H1 (cell line): ENCODE results near the gene SH2B3. TPM values are rescaled to one million over a fixed set of nuclear protein-coding genes. Genes with fewer than 3 reads are reported as not detected.

Experiments used
- CTCF ChIA-PET: fragments of 300-600 bp; sonication (Branson Sonifier 250); formaldehyde crosslinking; loops from one replicate; lab custom pipeline; 2021; ENCODE audit not compliant: partially characterized antibody; lab: Charles Lee
- POLR2A ChIA-PET: fragments of 300-600 bp; sonication (Branson Sonifier 250); formaldehyde crosslinking; loops from one replicate; lab custom pipeline; 2021; ENCODE audit warnings: inconsistent platforms; ENCODE audit not compliant: partially characterized antibody; lab: Charles Lee
- DNase-seq, 2 experiments: peaks; one replicate each; pipeline versions ENCODE4 v3.0.0 to v3.0.0-alpha.2; 2010 to 2022; ENCODE audit warnings: low spot score in 2 of 2, low read depth in 1 of 2, mixed read lengths in 1 of 2
- FAIRE-seq: peaks from 2 replicates; lab custom pipeline; 2011; peaks lifted over from hg19 to GRCh38; lab: Jason Lieb, UNC
- H2AFZ ChIP-seq: 2 replicates; pipeline ENCODE4 v1.8.1; 2012; ENCODE audit warnings: low read length, inconsistent platforms
- H2AK5ac ChIP-seq: 2 replicates; pipeline ENCODE4 v1.6.1; 2013; ENCODE audit warnings: low read depth, low read length
- H2BK120ac ChIP-seq: replicated peaks from 2 replicates; pipeline ENCODE3; 2013; ENCODE audit warnings: low read depth, low read length, inconsistent platforms
- H2BK12ac ChIP-seq: 2 replicates; pipeline ENCODE4 v1.6.1; 2013; ENCODE audit warnings: low read depth, low read length
- H2BK15ac ChIP-seq: 2 replicates; pipeline ENCODE4 v1.6.1; 2013; ENCODE audit warnings: low read length
- H2BK20ac ChIP-seq: 2 replicates; pipeline ENCODE4 v1.6.1; 2013; ENCODE audit warnings: low read length
- H2BK5ac ChIP-seq: 2 replicates; pipeline ENCODE4 v1.6.1; 2013; ENCODE audit warnings: low read depth, low read length
- H3K14ac ChIP-seq: 2 replicates; pipeline ENCODE4 v1.6.1; 2013; ENCODE audit warnings: inconsistent platforms; ENCODE audit not compliant: insufficient read length
- H3K18ac ChIP-seq: 2 replicates; pipeline ENCODE4 v1.6.1; 2013; ENCODE audit warnings: low read length; ENCODE audit errors: extremely low read depth
- H3K23ac ChIP-seq: 2 replicates; pipeline ENCODE4 v1.6.1; 2013; ENCODE audit warnings: inconsistent platforms; ENCODE audit not compliant: insufficient read length
- H3K23me2 ChIP-seq: 2 replicates; pipeline ENCODE4 v1.6.1; 2013; ENCODE audit warnings: low read depth, low read length
- H3K27ac ChIP-seq: 2 replicates; pipeline ENCODE4 v1.6.1; 2011; ENCODE audit warnings: low read depth, low read length, inconsistent platforms
- H3K27me3 ChIP-seq, 4 experiments: replicated peaks in 1 of 4; 1 replicate in 1 of 4; 2 replicates in 3 of 4; pipeline versions ENCODE4 v1.6.1 to v1.8.1; 2011 to 2013; ENCODE audit warnings: low read length in 3 of 4, mild to moderate bottlenecking in 3 of 4, inconsistent platforms in 2 of 4, mixed read lengths in 2 of 4, moderate library complexity in 1 of 4; ENCODE audit not compliant: control insufficient read depth in 3 of 4, insufficient read depth in 3 of 4; ENCODE audit errors: extremely low read depth in 1 of 4
- H3K36me3 ChIP-seq, 4 experiments: 2 replicates each; pipeline versions ENCODE4 v1.6.1 to v1.8.1; 2011 to 2013; ENCODE audit warnings: mild to moderate bottlenecking in 4 of 4, low read length in 3 of 4, moderate library complexity in 2 of 4, control low read depth in 1 of 4, inconsistent platforms in 1 of 4; ENCODE audit not compliant: insufficient read depth in 4 of 4, control insufficient read depth in 2 of 4
- H3K4ac ChIP-seq: replicated peaks from 2 replicates; pipeline ENCODE3; 2013; ENCODE audit warnings: low read length, low read depth, mixed read lengths, inconsistent platforms; ENCODE audit not compliant: insufficient read length
- H3K4me1 ChIP-seq, 4 experiments: replicated peaks in 1 of 4; 1 replicate in 1 of 4; 2 replicates in 3 of 4; pipeline versions ENCODE4 v1.6.1 to v1.8.1; 2011 to 2013; ENCODE audit warnings: low read length in 3 of 4, inconsistent platforms in 2 of 4, mixed read lengths in 1 of 4; ENCODE audit not compliant: insufficient read depth in 4 of 4, control insufficient read depth in 3 of 4
- H3K4me2 ChIP-seq, 2 experiments: 2 replicates each; pipeline versions ENCODE4 v1.6.1 to v1.8.1; 2011 to 2013; ENCODE audit warnings: low read depth in 2 of 2, low read length in 2 of 2, control low read depth in 1 of 2, inconsistent platforms in 1 of 2, mild to moderate bottlenecking in 1 of 2; ENCODE audit not compliant: insufficient read depth in 1 of 2
- H3K4me3 ChIP-seq, 4 experiments: fragments of 200-600, 300-600 bp in 1 of 4; sonication (generic), shearing (Covaris generic), sonication (Bioruptor Twin) in 1 of 4; 2 replicates each; pipeline versions ENCODE4 v1.5.1 to v1.8.1; 2011 to 2016; ENCODE audit warnings: low read length in 4 of 4, low read depth in 3 of 4, control low read depth in 2 of 4, inconsistent platforms in 2 of 4, mild to moderate bottlenecking in 2 of 4, mixed read lengths in 1 of 4, moderate library complexity in 1 of 4; ENCODE audit not compliant: insufficient read depth in 2 of 4; ENCODE audit errors: extremely low read depth in 1 of 4
- H3K56ac ChIP-seq: replicated peaks from 2 replicates; pipeline ENCODE3; 2013; ENCODE audit warnings: low read depth, mild to moderate bottlenecking, mixed read lengths, low read length, inconsistent platforms; ENCODE audit not compliant: insufficient read length
- H3K79me1 ChIP-seq: 2 replicates; pipeline ENCODE4 v1.6.1; 2013; ENCODE audit warnings: low read depth, low read length, control low read depth
- H3K79me2 ChIP-seq, 2 experiments: 2 replicates each; pipeline versions ENCODE4 v1.6.1 to v1.8.1; 2012 to 2013; ENCODE audit warnings: low read length in 2 of 2, mild to moderate bottlenecking in 2 of 2, inconsistent platforms in 1 of 2; ENCODE audit not compliant: insufficient read depth in 2 of 2, control insufficient read depth in 1 of 2
- H3K9ac ChIP-seq, 4 experiments: replicated peaks in 1 of 4; 1 replicate in 1 of 4; 2 replicates in 3 of 4; pipeline versions ENCODE4 v1.6.1 to v1.8.1; 2011 to 2013; ENCODE audit warnings: low read depth in 3 of 4, low read length in 3 of 4, control low read depth in 2 of 4, mild to moderate bottlenecking in 2 of 4, moderate library complexity in 2 of 4, inconsistent platforms in 1 of 4; ENCODE audit errors: extremely low read depth in 1 of 4
- H3K9me3 ChIP-seq, 2 experiments: 2 replicates each; pipeline versions ENCODE4 v1.6.1 to v1.8.1; 2012 to 2013; ENCODE audit warnings: mild to moderate bottlenecking in 2 of 2, moderate library complexity in 2 of 2, control low read depth in 1 of 2, inconsistent platforms in 1 of 2, low read depth in 1 of 2, low read length in 1 of 2, mixed read lengths in 1 of 2; ENCODE audit not compliant: insufficient read depth in 2 of 2
- H4K20me1 ChIP-seq, 2 experiments: replicated peaks in 1 of 2; 2 replicates each; pipeline versions ENCODE3 to v1.8.1; 2011 to 2013; ENCODE audit warnings: inconsistent platforms in 2 of 2, low read length in 2 of 2, mild to moderate bottlenecking in 1 of 2; ENCODE audit not compliant: insufficient read depth in 2 of 2, control insufficient read depth in 1 of 2
- H4K5ac ChIP-seq: 2 replicates; pipeline ENCODE4 v1.6.1; 2013; ENCODE audit warnings: low read length, low read depth, mixed read lengths, inconsistent platforms; ENCODE audit not compliant: insufficient read length
- H4K8ac ChIP-seq: 2 replicates; pipeline ENCODE4 v1.8.0; 2013; ENCODE audit warnings: mild to moderate bottlenecking, moderate library complexity, low read length, inconsistent platforms; ENCODE audit not compliant: insufficient read depth; ENCODE audit errors: extremely low read depth
- H4K91ac ChIP-seq: replicated peaks from 2 replicates; pipeline ENCODE3; 2013; ENCODE audit warnings: low read length, mixed read lengths, inconsistent platforms; ENCODE audit not compliant: insufficient read length
- HDAC2 ChIP-seq, 2 experiments: fragments of 300-600 bp in 1 of 2; sonication (generic) in 1 of 2; IDR thresholded peaks; 2 replicates each; pipeline ENCODE4 v1.6.1; 2011 to 2012; ENCODE audit warnings: low read depth in 2 of 2, low read length in 2 of 2, mild to moderate bottlenecking in 2 of 2, moderate library complexity in 2 of 2, borderline replicate concordance in 1 of 2, inconsistent platforms in 1 of 2
- PHF8 ChIP-seq: fragments of 200-600 bp; sonication (generic); conservative IDR thresholded peaks from 2 replicates; pipeline ENCODE4 v1.7.1; 2012; ENCODE audit warnings: low read depth, mild to moderate bottlenecking, inconsistent platforms, low read length, moderate library complexity
- WGBS, 2 experiments: shearing (Covaris generic) in 1 of 2; methylation state at CpG; one replicate each; pipeline versions ENCODE4 v1.1.6 to v1.1.7; 2013 to 2015; ENCODE audit warnings: low lambda C conversion rate in 2 of 2, mixed read lengths in 2 of 2, inconsistent platforms in 1 of 2, low coverage in 1 of 2, missing lambda C conversion rate in 1 of 2; ENCODE audit not compliant: insufficient replicate concordance in 2 of 2, insufficient coverage in 1 of 2, insufficient read length in 1 of 2; ENCODE audit errors: extremely low coverage in 1 of 2, missing lambda C conversion rate in 1 of 2; 5-methylcytosine and 5-hydroxymethylcytosine counted together
- polyA plus RNA-seq, 7 experiments: library from polyadenylated mRNA; depleted of rRNA in 3 of 7; stranded (reverse) in 5 of 7; unstranded in 2 of 7; fragments of >200 nt in 5 of 7; fragments of 200-250 nt in 2 of 7; gene quantifications; 1 replicate in 5 of 7; 2 replicates in 1 of 7; 4 replicates in 1 of 7; pipeline versions ENCODE4 v1.2.1 to v1.2.3, GENCODE V29; 2011 to 2013; ENCODE audit warnings: missing spikeins in 2 of 7, mixed read lengths in 2 of 7
- total RNA-seq: library from RNA; stranded (reverse); fragmentation: NEBNext Ultra II Directional; extraction: Animal tissue kit (Norgen Biotek cat#: 25700); gene quantifications from 2 replicates; pipeline ENCODE4 v1.2.1, GENCODE V29; 2021

SH2B3 gene
- total and polyA plus RNA-seq, 2 of the 8 experiments (the other 6 are each of a cell fraction or from before 2014, with no cell fraction given) = 20.8 to 34.1 TPM

DNA sequence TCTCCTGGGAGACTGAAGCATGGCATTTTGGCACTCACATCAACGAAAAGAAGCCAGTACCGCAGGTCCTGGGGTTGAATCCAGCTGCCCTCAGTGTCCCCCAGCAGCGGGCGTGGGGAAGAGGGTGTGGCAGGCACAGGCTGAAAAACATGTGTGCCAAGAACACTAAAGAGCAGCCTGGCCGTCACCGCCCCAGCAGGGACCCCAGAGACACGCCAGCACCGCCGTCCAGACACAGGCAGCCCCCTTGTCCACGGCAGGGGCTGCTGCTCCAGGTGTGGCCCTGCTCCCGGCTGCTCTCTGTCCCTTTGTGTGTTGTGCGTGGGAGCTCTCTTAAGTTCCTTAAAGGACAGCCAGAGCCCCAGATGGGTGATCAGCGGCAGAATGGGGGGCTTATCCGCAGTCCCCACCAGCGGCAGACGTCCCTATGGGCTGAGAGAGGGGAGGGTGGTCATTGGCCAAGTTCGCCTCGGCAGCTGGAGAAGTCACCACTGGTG, 37.4 kb upstream of the SH2B3 start:
- H3K4me1 ChIP-seq = peaks cover 0 to 9% (median 3%) of the 10 kb centered on the region in 4 experiments; a peak in 6 of 7 replicates

More for the DNA sequence above, 37.4 kb upstream of the SH2B3 start:
- H3K14ac ChIP-seq = no peak overlapping the region
- peaks cover 9% of the 10 kb centered on the region; the same call in 1 of the 2 replicates for H3K23me2 ChIP-seq
- no peak overlapping the region for H2BK5ac ChIP-seq
- H4K5ac ChIP-seq = no peak overlapping the region
- H4K91ac ChIP-seq = no peak overlapping the region
- TF ChIP-seq HDAC2 (IDR thresholded peaks at IDR 0.05; ENCODE audit: borderline replicate concordance in 1 of 2, low read depth in 2 of 2, low read length in 2 of 2) = 0 out of 4 replicates have a peak, but pooled peaks of 1 of the 2 experiments have one; percentile 3
- no peak for TF ChIP-seq PHF8
- TF ChIP-seq, all 59 proteins: peak for 1
- H2BK15ac ChIP-seq = no peak overlapping the region
- H3K18ac ChIP-seq = 0 out of 2 replicates have a peak overlapping the region, but pooled peaks have one; percentile 43
- H4K8ac ChIP-seq = no peak overlapping the region
- ChIA-PET POLR2A (interaction anchor here (0.8 to 3.6 kb wide), 7 partner anchors 8 to 44 kb away, joined by 3 to 27 read pairs (median 6); no protein-coding TSS in a partner anchor), CTCF (interaction anchor here (0.7 to 4.1 kb wide), 7 partner anchors 9 to 70 kb away, joined by 3 to 28 read pairs (median 6); no protein-coding TSS in a partner anchor)
- DNase-seq (no peak), FAIRE-seq (no peak)
- no peak overlapping the region for H2BK12ac ChIP-seq
- WGBS, 2 experiments = 20% methylated on average over 13 of the region's 18 CpGs; no CpG with 5 or more reads in 1 of the 2 experiments
- peak overlapping the region; percentile 75 to 83 (median 80) for H3K4me3 ChIP-seq
- H3K56ac ChIP-seq = peak overlapping the region; percentile 16
- no peak overlapping the region for H3K23ac ChIP-seq
- H3K79me1 ChIP-seq = no peaks in the 10 kb centered on the region
- no peak overlapping the region for H3K4ac ChIP-seq
- peaks cover 0 to 7% of the 10 kb centered on the region in 2 experiments for H4K20me1 ChIP-seq
- H3K27me3 ChIP-seq = peaks cover 0 to 18% (median 7%) of the 10 kb centered on the region in 4 experiments; a peak in 4 of 7 replicates
- no peak overlapping the region for H2AK5ac ChIP-seq
- peak overlapping the region in 3 of 4 experiments; percentile 23 to 65 (median 29); a peak in 4 of 7 replicates for H3K9ac ChIP-seq
- H3K9me3 ChIP-seq = no peaks in the 10 kb centered on the region
- H2AFZ ChIP-seq = 0 out of 2 replicates have a peak overlapping the region, but pooled peaks have one; percentile 28
- no peak overlapping the region for H2BK120ac ChIP-seq
- peak overlapping the region; percentile 86 to 89 for H3K4me2 ChIP-seq
- H3K36me3 ChIP-seq = no peaks in the 10 kb centered on the region; a peak in 2 of 8 replicates
- H3K27ac ChIP-seq = no peak overlapping the region
- H3K79me2 ChIP-seq = no peaks in the 10 kb centered on the region
- no peak overlapping the region for H2BK20ac ChIP-seq
